GM12864 (cell line): ENCODE data around the gene CFAP46.

Experiments used
- DNase-seq: peaks from one replicate; pipeline ENCODE4 v3.0.0-alpha.2; 2011; ENCODE audit warnings: low read depth
- H3K4me3 ChIP-seq: 2 replicates; pipeline ENCODE4 v1.5.1; 2011; ENCODE audit warnings: mild to moderate bottlenecking, low read depth, low read length, control low read depth
- TF ChIP-seq, protein P1 (sequence below): IDR thresholded peaks from 2 replicates; pipeline ENCODE4 v1.5.1; 2011; ENCODE audit warnings: low read depth, mild to moderate bottlenecking, moderate library complexity, low read length, control low read depth, inconsistent platforms; ENCODE audit errors: missing control alignments

The CFAP46 gene

DNA sequence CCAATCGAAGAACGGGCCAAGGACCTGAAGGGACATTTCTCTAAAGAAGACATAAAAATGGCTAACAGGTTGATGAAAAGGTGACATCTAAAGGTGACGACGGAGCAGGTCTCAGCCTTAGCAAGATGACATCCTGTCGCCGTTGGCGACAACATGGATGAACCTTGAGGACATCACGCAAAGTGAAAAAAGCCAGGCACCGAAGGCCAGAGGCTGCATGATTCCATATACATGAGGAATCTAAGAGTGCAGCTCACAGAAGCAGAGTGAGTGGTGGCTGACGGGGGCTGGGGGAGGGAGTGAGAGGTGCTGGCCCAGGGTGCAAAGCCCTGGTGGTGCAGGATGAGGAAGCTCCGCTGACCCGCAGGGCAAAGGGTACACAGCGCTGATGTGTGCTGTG is 122.3 kb downstream of the CFAP46 start:
- no peak for DNase-seq
- TF ChIP-seq, protein P1, sequence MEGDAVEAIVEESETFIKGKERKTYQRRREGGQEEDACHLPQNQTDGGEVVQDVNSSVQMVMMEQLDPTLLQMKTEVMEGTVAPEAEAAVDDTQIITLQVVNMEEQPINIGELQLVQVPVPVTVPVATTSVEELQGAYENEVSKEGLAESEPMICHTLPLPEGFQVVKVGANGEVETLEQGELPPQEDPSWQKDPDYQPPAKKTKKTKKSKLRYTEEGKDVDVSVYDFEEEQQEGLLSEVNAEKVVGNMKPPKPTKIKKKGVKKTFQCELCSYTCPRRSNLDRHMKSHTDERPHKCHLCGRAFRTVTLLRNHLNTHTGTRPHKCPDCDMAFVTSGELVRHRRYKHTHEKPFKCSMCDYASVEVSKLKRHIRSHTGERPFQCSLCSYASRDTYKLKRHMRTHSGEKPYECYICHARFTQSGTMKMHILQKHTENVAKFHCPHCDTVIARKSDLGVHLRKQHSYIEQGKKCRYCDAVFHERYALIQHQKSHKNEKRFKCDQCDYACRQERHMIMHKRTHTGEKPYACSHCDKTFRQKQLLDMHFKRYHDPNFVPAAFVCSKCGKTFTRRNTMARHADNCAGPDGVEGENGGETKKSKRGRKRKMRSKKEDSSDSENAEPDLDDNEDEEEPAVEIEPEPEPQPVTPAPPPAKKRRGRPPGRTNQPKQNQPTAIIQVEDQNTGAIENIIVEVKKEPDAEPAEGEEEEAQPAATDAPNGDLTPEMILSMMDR: no peak
- H3K4me3 ChIP-seq: no peak overlapping the region

DNA sequence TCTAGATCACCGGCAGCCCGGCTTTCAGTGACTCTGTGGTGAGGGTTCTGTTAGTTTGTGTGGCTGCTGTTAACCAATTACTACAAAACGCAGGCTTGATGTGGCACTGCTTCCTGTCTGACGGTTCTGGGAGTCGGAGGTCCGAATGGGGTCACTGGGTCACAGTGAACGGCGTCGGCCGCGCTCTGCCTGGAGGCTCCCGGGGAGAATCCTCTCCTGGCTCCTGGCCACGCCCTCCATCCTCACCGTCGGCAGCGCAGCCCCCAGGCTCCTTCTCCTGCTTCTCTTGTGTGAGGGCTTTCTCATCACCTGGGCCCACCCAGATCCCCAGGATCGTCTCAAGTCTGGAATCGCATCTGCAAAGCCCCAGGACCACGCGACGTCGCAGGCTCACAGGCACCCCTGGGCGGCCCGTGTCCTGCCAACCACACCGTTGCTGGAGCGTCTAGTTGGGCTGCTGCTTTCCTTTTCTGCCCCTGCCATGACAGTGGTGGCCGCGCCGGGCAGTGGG is 124.6 kb downstream of the CFAP46 start:
- no peak overlapping the region for H3K4me3 ChIP-seq
- no peak for DNase-seq
- TF ChIP-seq, protein P1: no peak

DNA sequence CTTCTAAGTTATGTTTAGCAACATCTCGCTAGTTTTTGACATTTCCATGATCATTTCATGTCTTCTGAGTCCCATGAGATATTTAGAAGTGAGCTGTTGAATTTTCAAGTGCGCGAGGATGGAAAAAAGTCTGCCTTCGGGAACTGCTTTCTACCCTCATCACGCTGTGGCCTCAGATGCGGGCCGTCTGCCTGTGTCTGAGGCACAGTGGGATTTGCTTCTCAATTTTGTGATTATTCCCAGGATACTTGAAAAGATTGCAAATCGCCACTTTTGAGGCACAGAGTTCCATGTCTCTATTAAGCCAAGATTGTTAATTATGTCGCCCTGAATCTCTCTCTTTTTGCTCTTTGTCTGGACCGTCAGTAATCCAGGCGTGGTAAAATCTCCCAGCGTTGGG is 125.7 kb downstream of the CFAP46 start:
- H3K4me3 ChIP-seq: no peak overlapping the region
- no peak for DNase-seq
- TF ChIP-seq, protein P1: no peak

DNA sequence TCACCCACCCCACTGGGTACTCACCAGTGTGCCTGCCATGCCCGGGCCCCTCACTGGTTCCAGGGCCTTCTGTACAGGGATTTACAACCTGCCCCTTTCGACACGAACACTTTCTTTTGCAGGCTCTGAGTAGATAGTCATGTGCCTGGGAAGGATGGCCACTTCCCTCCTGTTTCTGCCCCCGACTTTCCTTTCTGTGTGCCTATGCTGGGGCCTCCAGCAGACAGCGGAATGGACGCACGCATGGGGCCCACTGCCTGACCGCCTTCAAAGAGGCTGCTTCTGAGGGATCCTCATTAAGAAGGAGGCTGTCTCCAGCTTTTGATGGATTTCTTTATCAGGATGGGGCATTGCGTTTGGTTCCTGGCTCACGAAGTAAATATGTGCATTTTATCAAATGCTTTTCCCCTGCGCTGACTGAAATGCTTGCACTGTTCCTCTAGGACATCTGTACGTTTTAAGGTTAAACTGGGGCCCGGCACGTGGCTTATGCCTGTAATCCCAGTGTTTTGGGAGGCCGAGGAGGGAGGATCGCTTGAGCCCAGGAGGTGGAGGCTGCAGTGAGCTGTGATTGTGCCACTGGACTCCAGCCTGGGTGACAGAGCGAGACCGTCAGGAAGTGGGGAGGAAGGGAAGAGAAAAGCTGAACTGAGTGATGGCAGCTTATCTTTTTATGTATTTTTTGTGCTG is 127.1 kb downstream of the CFAP46 start:
- TF ChIP-seq, protein P1: no peak
- no peak for DNase-seq

DNA sequence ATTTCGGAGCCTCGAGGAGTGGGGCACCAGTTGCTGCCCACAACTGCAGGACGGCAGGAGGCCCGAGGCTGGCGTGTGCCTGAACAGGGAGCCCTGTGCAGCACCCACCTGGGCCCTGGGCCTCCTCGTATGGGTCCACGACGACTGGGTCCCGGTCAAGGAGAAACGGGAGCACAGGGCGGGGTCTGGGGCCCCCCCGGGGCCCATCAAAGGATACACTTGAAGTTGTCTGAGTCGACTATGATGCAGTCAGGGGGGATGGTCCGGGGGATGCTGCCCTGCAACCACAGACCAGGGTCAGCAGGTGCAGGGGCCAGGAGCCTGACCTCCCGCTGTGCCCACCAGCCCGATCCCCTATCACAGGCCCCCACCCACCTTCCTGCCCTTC is 127.9 kb downstream of the CFAP46 start:
- H3K4me3 ChIP-seq: no peak overlapping the region
- TF ChIP-seq, protein P1: no peak
- DNase-seq: no peak

More for the DNA sequence above, 127.1 kb downstream of the CFAP46 start:
- no peak overlapping the region for H3K4me3 ChIP-seq

DNA sequence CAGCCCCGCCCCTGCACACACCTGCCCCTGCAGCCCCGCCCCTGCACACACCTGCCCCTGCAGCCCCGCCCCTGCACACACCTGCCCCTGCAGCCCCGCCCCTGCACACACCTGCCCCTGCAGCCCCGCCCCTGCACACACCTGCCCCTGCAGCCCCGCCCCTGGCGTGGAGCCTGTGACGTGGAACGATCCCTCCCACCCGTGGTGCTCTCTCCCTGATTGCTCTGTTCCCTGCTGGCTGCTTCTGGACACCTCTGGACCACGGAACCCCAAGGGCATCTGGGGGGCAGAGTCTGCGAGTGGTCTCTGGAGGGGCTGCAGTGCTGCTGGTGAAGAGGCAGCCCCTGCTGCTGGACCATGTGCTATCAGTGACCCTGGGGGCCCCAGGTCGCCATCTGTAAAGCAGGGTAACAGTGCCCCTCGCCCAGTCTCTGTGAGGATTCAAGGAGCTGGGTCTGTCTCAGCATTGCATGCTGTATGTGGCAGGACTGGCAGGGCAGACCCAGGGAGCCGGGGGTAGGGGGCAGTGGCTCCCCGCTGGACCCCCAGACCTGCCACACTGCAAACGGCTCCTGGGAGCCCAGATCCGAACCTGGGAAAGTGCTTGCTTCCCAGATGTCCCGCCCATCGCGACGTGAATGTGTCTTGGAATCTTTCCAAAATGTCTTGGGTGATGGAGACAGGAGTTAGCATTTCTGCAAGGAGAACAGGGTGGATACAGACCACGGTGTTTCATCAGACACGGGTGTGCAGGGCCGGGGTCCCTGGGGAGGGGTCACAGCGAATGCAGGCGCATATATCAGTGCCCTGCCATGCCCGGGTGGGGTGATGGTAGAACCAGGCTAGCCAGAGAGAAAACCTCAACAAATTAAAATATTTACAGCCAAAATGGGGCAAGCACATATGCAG is 128.6 kb downstream of the CFAP46 start:
- TF ChIP-seq, protein P1: no peak
- no peak for DNase-seq
- H3K4me3 ChIP-seq: no peak overlapping the region
